ENCODE measurements around the gene CADPS.

The CADPS gene

DNA sequence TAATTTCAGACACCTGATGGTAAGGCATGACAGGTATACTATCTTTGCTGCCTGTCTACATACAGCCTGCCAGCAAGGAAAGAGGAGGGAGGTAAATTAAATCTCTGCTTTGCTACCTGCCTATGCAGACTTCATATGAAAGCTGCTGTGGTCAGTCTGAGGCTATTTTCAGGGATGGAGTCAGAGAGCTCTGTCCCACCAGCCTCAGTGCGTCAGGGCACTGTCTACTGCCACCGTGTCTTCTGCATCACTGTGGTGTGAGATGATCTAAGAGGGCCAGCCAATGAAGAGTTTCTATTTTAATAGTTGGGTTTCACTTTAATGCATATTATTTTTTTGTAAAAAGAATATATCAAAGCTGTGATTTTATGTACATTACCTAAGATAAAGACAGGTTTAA, 125.6 kb downstream of the CADPS start:
- DNase-seq (ENCODE audit: low read depth, low spot score), result no peak

DNA sequence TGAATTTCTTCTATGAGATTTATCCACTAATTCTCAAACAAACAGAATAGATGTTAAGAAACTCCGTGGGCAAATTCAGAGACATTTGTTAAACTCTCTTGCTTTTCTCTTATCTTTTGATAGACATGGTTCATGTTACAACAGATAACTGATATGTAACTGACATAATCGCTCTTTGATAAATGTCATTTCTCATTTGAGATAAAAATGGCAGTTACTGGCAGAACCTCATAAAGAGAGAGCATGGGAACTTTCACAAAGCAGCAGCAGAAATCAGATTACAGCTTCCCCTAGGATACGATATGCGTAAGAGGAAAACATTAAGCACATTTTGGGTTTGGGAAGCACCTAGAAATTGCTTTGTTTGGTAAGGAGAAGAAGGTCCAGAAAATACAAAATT, 126.1 kb downstream of the CADPS start:
- DNase-seq (ENCODE audit: low read depth, low spot score), result no peak

DNA sequence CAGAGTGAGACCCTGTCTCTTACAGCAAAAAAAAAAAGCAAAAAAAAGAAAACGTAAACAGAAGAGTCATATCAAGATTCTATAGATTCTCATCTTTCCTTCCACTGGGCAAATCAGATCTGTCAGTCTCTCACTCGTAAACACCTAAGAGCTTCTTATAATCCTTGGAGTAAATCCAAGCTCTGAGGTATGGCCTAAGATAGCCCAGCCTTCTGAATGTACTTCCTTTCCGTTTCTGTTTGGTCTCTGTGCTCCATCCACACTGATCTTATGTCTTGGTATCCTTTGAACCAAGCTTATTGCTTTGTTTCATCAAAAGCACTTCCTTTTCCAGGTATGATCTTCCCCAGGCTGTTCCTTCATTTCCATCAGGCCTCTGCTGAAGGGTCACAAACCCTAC, 137.8 kb downstream of the CADPS start:
- DNase-seq (ENCODE audit: low read depth, low spot score), result no peak

DNA sequence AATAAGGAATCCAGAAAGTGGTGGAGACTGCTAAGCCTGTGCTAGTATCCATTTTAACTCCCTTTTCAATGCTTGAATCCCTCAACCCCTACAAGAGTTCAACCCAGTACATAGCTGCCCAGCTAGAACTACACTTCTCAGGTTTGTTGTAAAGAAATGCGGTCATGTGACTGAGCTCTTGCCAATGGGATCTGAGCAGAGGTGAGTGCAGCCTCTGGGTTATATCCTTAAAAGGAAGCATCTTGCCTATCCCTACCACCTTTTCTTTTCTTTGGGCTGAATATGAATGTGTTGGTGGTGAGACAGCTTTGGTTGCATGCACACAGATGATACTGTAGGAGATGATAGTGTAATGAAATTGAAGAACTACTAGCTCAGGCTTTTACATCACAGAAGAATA, 139.7 kb downstream of the CADPS start:
- DNase-seq (ENCODE audit: low read depth, low spot score), result no peak

DNA sequence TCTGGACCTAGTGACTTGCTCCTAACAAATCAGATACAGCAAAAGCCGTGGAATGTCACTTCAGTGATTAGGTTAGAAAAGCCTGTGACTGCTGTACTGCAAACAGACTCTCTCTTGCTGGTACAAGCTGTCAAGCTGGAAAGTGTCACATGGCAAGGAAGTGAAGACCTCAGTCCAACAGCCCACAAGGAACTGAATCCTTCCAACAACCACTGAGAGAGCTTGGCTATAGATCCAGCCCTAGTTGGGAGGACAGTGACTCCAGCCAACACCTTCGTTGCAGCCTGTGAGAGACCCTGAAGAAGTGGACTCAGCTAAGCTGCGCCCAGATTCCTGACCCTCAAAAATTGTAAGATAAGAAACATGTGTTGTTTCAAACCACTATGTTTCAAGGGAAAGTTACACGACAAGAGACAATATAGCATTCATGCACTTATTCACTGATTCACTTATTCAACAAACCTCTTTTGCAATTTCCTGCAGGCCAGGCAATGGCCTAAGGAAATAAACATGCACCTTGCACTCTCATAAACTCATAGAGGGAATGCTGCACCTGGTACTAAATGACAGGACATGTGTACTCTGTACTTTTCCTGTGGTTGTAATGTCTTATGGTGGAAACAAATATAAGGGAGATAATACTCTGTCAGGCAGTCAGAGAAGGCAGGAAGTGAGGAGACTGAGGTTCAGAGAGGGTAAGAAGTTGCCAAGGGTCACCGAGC, 142.9 kb downstream of the CADPS start:
- no peak for DNase-seq (ENCODE audit: low read depth, low spot score)

GRCh38 chr3:62727981-62728380, 147.2 kb downstream of the CADPS start:
- no peak for DNase-seq (ENCODE audit: low read depth, low spot score)

- no peak for DNase-seq (ENCODE audit: low read depth, low spot score)
Measured at GRCh38 chr3:62727536-62727935, 147.7 kb downstream of the CADPS start.

GRCh38 chr3:62724503-62724902, 150.7 kb downstream of the CADPS start:
- no peak for DNase-seq (ENCODE audit: low read depth, low spot score)

- no peak for DNase-seq (ENCODE audit: low read depth, low spot score)
Measured at GRCh38 chr3:62723914-62724217, 151.3 kb downstream of the CADPS start.

DNA sequence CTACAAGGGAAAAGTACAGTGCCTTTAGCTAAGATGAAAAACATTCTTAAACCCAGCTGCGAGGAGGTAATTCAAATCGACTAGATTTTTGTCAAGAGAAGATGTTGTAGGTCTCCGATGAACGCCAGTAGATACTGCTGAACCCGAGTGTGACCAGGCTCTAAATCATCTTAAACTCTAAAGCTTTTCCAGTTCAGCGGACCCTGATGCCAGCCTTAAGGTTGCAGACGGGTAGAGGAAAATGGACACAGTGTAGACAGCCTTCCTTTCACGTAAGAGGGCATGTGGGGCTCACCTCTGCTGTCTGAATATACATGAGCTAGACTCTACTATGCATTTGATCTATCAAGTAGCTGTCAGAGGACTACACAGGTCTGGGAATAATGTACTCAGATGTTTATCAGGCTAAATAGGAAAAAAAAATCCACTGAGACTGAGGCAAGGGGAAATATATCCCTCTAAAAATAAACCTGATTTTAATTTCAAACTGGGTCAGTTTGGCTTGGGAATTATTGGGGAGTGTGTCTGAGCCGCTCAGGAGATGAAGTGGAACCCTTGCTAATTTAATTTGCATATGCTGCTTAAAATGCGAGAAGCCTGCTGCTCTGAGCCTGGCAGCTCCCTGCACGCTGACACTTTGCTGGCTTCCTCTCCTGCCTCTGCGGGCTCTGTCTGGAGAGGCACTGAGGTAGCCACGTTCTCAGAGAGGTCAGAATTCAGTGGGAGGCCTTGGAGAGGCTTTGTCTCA, 151.9 kb downstream of the CADPS start:
- DNase-seq (ENCODE audit: low read depth, low spot score), result no peak

GRCh38 chr3:62722344-62722743, 152.9 kb downstream of the CADPS start:
- DNase-seq (ENCODE audit: low read depth, low spot score), result no peak

DNA sequence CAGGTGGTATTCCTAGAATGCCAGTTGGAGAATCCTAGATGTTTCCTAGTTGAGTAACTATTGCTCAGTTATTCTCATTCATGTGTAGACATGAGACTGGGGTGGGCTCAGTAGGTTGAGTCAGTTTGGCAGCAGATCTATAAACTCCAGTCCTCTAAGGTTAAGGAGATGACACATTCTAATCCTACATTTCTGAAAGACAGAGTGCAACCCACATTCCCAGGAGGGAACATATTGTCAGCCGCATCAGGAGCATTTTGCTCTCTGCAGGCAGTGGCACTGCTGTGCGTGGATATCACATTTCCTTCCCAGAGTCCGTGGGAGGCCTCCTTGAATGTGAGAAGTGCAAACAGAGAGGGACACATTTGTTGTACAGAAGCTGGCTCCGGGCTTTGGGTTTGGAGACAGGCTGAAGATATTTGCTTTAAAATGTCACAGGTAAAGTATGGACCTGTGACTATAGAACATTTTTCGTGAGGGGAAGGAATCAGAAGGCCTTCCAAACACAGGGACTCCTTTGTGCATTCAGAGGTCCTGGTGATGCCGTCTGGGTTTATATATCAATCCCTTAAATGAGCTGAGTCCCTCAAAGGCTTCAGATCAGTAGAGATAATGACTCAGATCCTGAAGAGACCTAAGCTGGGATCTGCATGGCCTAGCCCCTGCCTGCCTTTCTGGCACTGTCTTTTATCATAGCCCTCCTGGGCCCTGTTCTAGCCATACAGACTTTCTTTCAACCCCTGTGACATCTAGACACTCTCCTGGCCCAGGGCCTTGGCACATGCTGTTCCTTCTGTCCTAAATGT, 156.5 kb downstream of the CADPS start:
- DNase-seq (ENCODE audit: low read depth, low spot score), result no peak

DNA sequence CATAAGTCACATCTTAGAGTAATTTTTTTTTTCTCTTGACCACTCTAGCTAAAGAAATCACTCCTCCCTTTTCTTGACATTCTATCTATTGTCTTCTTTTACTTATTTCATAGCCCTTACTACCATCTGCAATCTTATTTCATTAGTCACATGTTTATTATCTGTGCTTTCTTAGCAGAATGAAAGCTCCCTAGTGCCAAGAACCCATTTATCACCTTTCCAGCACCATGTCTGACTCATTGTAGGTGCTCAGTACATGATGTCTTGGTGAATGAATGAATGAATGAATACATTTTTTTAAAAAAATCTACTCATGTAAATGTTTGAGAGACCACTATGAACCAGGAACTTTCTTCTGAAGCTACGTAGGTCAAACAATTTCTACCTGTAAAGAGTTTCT, 157.2 kb downstream of the CADPS start:
- DNase-seq (ENCODE audit: low read depth, low spot score), result no peak

DNA sequence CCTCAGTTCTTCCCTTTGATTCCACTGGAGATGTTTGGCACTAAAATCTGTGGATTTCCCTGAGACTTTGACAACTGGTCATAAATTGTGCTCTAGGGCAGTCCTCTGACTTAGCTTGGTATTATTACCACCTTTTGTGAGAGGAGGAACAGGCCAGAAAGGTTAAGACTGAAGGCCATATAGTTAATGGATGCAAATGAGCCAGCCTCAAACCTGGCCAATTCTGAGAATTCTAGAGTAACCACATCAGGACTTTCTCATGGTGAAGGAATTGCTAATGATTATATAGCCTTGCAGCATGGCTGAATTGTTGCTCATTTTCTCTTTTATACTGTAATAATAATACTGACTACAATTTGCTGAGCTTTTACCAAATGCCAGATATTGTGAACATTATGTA, 162.5 kb downstream of the CADPS start:
- DNase-seq (ENCODE audit: low read depth, low spot score), result no peak

GRCh38 chr3:62710751-62711150, 164.5 kb downstream of the CADPS start:
- DNase-seq (ENCODE audit: low read depth, low spot score), result no peak

GRCh38 chr3:62708638-62709373, 166.4 kb downstream of the CADPS start:
- no peak for DNase-seq (ENCODE audit: low read depth, low spot score)

DNA sequence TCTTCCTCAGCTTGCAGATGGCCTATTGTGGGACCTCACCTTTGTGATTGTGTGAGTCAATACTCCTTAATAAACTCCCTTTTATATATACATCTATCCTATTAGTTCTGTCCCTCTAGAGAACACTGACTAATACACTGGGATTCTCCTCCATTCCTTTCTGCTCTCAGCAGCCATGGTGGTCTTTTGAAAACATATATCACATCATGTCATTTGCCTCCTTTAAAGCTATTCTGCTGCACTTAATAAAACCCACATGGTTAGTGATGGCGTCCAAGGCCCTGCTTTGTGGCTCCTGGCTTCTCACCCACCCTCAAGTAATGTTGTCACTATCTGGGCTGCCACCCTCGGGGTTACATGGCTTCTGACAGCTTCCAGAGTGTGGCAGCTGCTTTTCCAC, 169.5 kb downstream of the CADPS start:
- DNase-seq (ENCODE audit: low read depth, low spot score), result no peak

DNA sequence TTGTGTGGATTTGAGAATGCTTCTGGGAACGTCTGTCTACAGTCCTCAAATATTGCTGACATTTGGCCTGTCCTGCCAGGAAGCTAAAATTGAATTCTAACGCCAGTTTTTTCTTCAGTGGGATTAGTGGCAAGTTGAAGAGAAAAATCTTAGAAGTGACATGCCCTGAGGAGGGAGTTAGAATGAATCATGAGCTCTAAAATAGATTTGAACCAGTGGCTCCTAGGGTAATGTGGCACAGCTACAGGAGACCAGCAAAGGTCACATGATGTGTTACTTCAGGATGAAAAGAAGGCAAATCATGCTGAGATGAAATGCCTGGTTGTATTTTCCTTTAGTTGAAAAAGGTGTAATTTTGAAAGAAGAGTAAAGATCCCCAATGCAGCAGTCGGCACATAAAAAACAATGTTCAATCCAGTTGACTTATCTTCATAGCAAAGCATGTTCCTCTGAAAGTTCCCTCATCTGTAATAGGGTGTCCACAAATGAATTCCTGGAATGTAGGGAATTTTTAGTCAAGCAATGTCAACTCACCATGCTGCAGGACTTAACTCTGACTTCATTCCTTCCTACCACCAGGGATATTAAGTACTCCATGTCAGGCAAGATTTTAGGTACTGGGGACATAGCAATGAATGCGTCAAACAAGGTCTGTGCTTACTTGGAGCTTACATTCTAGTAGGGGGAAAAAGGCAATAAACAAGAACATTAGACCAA, 171.6 kb downstream of the CADPS start:
- no peak for DNase-seq (ENCODE audit: low read depth, low spot score)

- DNase-seq (ENCODE audit: low read depth, low spot score), result no peak
Measured at GRCh38 chr3:62700357-62700756, 174.9 kb downstream of the CADPS start.

- no peak for DNase-seq (ENCODE audit: low read depth, low spot score)
Measured at GRCh38 chr3:62699728-62700127, 175.5 kb downstream of the CADPS start.

- no peak for DNase-seq (ENCODE audit: low read depth, low spot score)
Measured at GRCh38 chr3:62696011-62696410, 179.2 kb downstream of the CADPS start.
